Breast epithelium (tissue), 4 donors: ENCODE data around the gene WDR18. TPM values are rescaled to one million over a fixed set of nuclear protein-coding genes. Genes with fewer than 3 reads are reported as not detected.

Source experiments
- DNase-seq, 2 donors: peaks; one replicate each; pipeline ENCODE4 v3.0.0-alpha.2; 2019; ENCODE audit warnings: low spot score in 2 of 2
- H3K27ac ChIP-seq, 2 donors: fragments of 200-600 bp; sonication (generic) in 1 of 2; one replicate each; pipeline ENCODE4 v1.5.1; 2016 to 2019; ENCODE audit warnings: mild to moderate bottlenecking in 1 of 2
- H3K27me3 ChIP-seq, 2 donors: fragments of 200-600 bp; sonication (generic) in 1 of 2; one replicate each; pipeline versions ENCODE4 v1.5.1 to v1.6.0; 2017 to 2019; ENCODE audit warnings: control low read depth in 1 of 2, mild to moderate bottlenecking in 1 of 2
- H3K36me3 ChIP-seq: fragments of 200-600 bp; one replicate; pipeline ENCODE4 v1.5.1; 2019
- H3K4me1 ChIP-seq, 2 donors: fragments of 200-600 bp; sonication (generic); one replicate each; pipeline ENCODE4 v1.5.1; 2016 to 2019; ENCODE audit warnings: control low read depth in 1 of 2
- H3K4me3 ChIP-seq, 3 donors: fragments of 200-600 bp; sonication (generic); 1 replicate in 2 of 3; 2 replicates in 1 of 3; pipeline ENCODE4 v1.5.1; 2016 to 2019; ENCODE audit warnings: mild to moderate bottlenecking in 3 of 3, moderate library complexity in 2 of 3
- H3K9me3 ChIP-seq, 2 donors: fragments of 200-600 bp; sonication (generic) in 1 of 2; one replicate each; pipeline ENCODE4 v1.5.1; 2016 to 2019; ENCODE audit warnings: control low read depth in 1 of 2
- CTCF ChIP-seq, 3 donors: fragments of 450-650 bp; IDR thresholded peaks; one replicate each; pipeline ENCODE4 v1.5.1; 2016 to 2017; ENCODE audit warnings: antibody characterized with exemption in 3 of 3, mild to moderate bottlenecking in 3 of 3, moderate library complexity in 3 of 3
- POLR2A ChIP-seq: fragments of 450-650 bp; IDR thresholded peaks from one replicate; pipeline ENCODE4 v1.6.1; 2016; ENCODE audit warnings: antibody characterized with exemption, mild to moderate bottlenecking, moderate library complexity
- POLR2AphosphoS5 ChIP-seq, 3 donors: sonication (generic); formaldehyde crosslinking; IDR thresholded peaks; one replicate each; pipeline ENCODE4 v1.6.1; 2017; ENCODE audit warnings: antibody characterized with exemption in 3 of 3
- intact Hi-C: fragments of 100-400 bp; cut with DNase I; formaldehyde crosslinking; loops from one replicate; pipeline ENCODE4 v1.15.1; 2023; ENCODE audit warnings: low total_unique reads
- total RNA-seq, 3 donors: library from RNA; depleted of rRNA; stranded (reverse); fragments of >200 nt; gene quantifications; one replicate each; pipeline ENCODE4 v1.1.0, GENCODE V29; 2016

Gene WDR18
- total RNA-seq, 3 donors from 2014 or later, result 19.2 to 69.2 (median 49.8) TPM

- H3K4me1 ChIP-seq, result no peaks in the 10 kb centered on the region
- intact Hi-C loops, result no loop called here
- H3K36me3 ChIP-seq, result no peaks in the 10 kb centered on the region
- TF ChIP-seq CTCF (IDR thresholded peaks at IDR 0.05) (no peak), POLR2AphosphoS5 (IDR thresholded peaks at IDR 0.05) (no peak), POLR2A (no peak)
- no peak overlapping the region for H3K27ac ChIP-seq
- H3K27me3 ChIP-seq, result no peaks in the 10 kb centered on the region
- no peaks in the 10 kb centered on the region for H3K9me3 ChIP-seq
- DNase-seq, result no peak
- no peak overlapping the region for H3K4me3 ChIP-seq
Observed at GRCh38 chr19:964116-964520, 20.0 kb upstream of the WDR18 start.

- intact Hi-C loops, result no loop called here
- no peak for TF ChIP-seq POLR2A
- TF ChIP-seq POLR2AphosphoS5 (IDR thresholded peaks at IDR 0.05), result no peak
- no peak for TF ChIP-seq CTCF (IDR thresholded peaks at IDR 0.05)
- H3K4me3 ChIP-seq, result no peak overlapping the region
- no peaks in the 10 kb centered on the region for H3K36me3 ChIP-seq
- no peaks in the 10 kb centered on the region for H3K27me3 ChIP-seq
- DNase-seq, result no peak
- H3K9me3 ChIP-seq, result no peaks in the 10 kb centered on the region
- no peaks in the 10 kb centered on the region for H3K4me1 ChIP-seq
- H3K27ac ChIP-seq, result no peak overlapping the region
Observed at GRCh38 chr19:964761-965694, 19.1 kb upstream of the WDR18 start.

GRCh38 chr19:966485-967088 lies 17.6 kb upstream of the WDR18 start:
- Histone ChIP-seq H3K27me3 (no peaks in the 10 kb centered on the region), H3K4me1 (no peaks in the 10 kb centered on the region), H3K9me3 (peaks cover 6% of the 10 kb centered on the region in 2 donors), H3K27ac (no peak overlapping the region), H3K36me3 (no peaks in the 10 kb centered on the region), H3K4me3 (no peak overlapping the region)
- DNase-seq, result no peak
- TF ChIP-seq POLR2AphosphoS5 (IDR thresholded peaks at IDR 0.05) (no peak), CTCF (IDR thresholded peaks at IDR 0.05) (no peak), POLR2A (no peak)
- intact Hi-C loops, result no loop called here

GRCh38 chr19:970695-971094 lies 13.4 kb upstream of the WDR18 start:
- DNase-seq, result no peak
- H3K4me1 ChIP-seq, result no peaks in the 10 kb centered on the region
- TF ChIP-seq CTCF (IDR thresholded peaks at IDR 0.05) (peak in 2 of 3 donors; percentile 27 to 45), POLR2A (no peak), POLR2AphosphoS5 (IDR thresholded peaks at IDR 0.05) (no peak)
- peaks cover 3% of the 10 kb centered on the region for H3K36me3 ChIP-seq
- H3K27ac ChIP-seq, result no peak overlapping the region
- no peaks in the 10 kb centered on the region for H3K27me3 ChIP-seq
- intact Hi-C loops, result no loop called here
- H3K9me3 ChIP-seq, result peaks cover 6% of the 10 kb centered on the region in 2 donors
- no peak overlapping the region for H3K4me3 ChIP-seq

GRCh38 chr19:971795-972194 lies 12.3 kb upstream of the WDR18 start:
- DNase-seq, result no peak
- Histone ChIP-seq H3K27ac (no peak overlapping the region), H3K4me1 (no peaks in the 10 kb centered on the region), H3K9me3 (peaks cover 6% of the 10 kb centered on the region in 2 donors), H3K36me3 (peaks cover 3% of the 10 kb centered on the region), H3K27me3 (no peaks in the 10 kb centered on the region), H3K4me3 (no peak overlapping the region)
- intact Hi-C loops, result no loop called here
- TF ChIP-seq CTCF (IDR thresholded peaks at IDR 0.05) (no peak), POLR2AphosphoS5 (IDR thresholded peaks at IDR 0.05) (no peak), POLR2A (no peak)
